NCI-H2227 (cell line): ENCODE measurements around the gene MOB1A.
"Not testable (repeated sequence)": the region's sequence is repeated elsewhere in the genome, so short reads cannot be mapped to it uniquely, and the experiment has no call there.

Experiments used
- DNase-seq: peaks from one replicate; lab custom pipeline; 2025; ENCODE audit not compliant: unreplicated experiment; lab: John Stamatoyannopoulos, UW

Gene MOB1A

DNA sequence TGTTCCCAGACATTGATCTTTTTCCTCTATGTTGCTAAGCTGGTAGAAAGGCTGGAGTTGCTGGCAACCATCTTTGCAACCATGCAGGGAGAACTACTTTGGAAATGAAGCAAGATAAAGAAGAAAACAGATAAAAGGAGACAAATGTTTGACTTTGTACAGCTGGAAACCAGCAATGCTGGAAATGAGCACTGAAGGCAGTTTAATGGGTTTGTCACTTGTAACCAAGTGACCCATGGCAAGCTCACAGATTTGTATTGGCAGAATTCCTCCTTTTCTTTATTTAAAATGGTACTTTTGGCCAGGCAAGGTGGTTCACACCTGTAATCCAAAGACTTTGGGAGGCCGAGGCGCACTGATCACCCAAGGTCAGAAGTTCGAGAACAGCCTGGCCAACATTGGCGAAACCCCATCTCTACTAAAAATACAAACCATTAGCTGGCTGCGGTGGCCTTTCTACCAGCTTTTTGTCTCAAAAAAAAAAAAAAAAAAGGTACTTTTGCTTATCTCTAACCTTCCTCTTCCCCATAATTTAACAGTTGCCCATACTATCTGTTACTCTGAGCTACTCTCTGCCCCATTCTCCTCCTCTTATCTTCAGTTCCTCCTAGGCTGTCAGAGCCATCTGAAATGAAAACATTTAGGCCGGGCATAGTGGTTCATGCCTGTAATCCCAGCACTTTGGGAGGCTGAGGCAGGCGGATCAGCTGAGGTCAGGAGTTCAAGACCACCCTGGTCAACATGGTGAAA lies 28.9 kb downstream of the MOB1A start:
- DNase-seq: no peak

GRCh38 chr2:74149247-74149525 lies 29.5 kb downstream of the MOB1A start:
- no peak for DNase-seq

DNA sequence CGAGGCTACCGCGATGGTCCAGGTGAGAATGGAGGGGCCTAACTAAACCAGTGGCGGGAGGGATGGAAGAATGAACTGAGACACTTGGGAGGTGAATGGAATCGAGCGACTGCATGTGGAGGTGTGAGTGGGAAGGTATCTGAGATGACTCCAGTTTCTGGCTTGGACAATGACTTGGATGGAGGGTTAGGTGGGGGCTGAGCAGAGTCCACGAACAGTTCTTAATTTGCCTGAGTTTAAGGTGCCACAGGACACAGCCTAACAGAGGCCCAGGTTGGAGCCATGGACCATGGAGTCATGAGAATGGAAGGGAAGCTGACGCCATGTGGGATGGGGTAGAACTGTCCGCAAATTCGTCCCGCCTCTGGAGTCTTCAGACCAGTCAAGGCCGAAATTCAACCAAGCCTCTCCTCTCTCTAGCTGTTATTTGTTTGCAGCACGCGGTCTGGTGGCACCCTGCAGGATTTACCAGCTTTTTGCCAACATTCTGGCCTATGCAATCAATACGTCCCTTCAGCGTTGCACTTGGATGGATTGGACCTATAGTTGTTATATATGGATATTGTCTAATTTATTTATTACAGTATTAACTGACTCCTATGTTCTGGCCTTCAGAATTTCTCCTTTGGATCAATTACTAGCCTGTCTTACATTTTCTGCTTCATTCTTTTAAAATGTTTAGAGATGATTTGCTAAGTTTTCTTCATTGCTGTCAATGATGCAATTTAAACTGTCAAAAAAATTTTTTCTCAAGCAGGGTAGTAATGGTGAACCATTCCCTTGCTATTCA lies 30.0 kb downstream of the MOB1A start:
- DNase-seq: peak; percentile 39

DNA sequence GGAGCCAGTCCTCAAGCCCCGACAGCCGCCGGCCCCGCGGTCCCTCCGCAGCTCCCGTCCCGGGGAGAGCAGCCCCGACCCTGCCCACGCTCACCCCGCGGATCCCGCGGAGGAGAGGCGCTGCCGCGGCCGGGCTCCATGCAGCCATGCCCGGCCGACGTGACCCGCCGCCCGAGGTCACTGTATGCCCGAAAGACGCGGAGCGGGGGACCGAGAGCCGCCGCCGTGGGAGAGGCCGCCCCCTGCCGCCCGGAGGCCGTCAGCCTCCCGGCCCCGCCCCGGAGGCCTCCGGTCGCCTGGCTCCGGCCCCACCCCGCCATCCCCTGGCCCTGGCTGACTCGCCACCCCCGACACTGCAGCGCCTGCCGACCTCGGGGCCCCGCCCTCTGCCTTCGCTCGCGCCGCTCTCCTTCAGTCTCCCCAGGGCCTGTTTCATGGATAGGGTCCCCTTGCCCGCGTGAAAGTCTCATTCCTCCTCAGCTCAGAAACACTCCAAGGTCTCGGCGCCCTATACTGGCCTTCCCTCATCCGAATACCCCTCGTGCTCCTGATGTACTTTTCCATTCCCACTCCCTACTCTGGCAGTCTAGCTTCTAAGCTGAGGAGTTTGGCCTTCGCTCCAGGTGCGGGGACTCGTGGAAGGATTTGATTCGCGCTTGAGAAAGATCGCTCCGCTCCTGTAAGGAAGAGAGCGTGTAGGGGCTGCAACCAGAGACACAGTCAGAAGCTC lies 30.8 kb downstream of the MOB1A start, which contains the start of gene BOLA3:
Gene BOLA3, minus strand, starts transcription at position 186 of the 730 bp plus-strand sequence. Its CDS starts 38 bp downstream, at position 148.
- peak; percentile 88 for DNase-seq

DNA sequence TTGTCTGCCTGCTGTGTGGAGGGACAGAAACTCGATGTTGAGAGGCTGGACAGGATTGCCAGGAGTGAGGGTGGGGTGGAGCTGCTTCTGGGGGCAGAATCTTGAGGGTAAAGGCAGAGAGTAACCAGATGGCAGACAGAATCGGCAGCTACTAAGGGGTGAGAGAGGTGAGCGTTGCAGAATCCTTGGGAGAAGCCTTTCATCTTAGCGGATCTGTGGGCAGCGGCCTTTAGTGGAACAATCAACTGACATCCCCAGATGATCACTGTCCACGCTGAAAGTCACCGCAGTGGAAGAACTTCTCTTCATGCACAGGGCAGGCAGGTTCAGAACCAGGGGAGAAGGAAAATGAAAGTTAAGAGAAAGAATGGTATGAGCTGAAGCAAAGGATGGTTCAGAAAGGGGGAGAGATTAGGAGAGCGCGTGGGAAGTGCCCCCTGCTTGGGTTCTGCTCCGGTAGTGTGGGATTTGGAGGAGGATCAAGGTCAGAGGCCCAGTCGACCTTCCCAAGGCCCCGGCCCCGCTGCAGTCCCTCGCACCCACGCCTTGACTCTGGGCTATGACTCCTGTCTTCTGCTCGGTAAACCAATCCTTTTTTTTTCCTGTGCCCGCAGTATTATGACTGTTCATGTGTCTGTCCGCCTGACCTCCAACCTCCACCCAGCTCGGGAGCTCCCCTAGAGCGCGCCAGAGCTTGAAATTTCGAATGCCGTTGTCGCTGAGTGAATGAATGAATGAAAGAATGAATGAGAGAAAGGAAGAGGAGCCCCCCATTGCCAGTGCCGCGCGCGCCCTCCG lies 31.6 kb downstream of the MOB1A start:
- DNase-seq: no peak

DNA sequence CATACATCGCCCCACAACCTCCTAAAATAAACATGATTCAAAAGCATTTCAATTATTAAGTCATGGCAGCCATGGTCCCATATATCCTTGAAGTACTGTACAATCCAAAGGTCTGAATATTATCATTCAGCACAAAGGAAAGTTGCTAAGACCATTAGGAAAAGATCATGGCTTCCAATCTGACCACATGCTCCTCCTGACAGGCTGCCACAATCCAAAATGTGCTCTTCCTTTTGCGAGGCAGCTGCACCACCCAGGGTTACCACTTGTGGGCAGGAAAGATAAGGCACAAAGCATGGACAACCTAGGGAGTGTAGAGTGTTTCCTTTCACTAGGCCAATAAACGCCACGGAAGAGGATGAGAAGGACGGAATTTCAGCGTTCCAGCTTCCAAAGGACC lies 36.3 kb downstream of the MOB1A start:
- DNase-seq: no peak

DNA sequence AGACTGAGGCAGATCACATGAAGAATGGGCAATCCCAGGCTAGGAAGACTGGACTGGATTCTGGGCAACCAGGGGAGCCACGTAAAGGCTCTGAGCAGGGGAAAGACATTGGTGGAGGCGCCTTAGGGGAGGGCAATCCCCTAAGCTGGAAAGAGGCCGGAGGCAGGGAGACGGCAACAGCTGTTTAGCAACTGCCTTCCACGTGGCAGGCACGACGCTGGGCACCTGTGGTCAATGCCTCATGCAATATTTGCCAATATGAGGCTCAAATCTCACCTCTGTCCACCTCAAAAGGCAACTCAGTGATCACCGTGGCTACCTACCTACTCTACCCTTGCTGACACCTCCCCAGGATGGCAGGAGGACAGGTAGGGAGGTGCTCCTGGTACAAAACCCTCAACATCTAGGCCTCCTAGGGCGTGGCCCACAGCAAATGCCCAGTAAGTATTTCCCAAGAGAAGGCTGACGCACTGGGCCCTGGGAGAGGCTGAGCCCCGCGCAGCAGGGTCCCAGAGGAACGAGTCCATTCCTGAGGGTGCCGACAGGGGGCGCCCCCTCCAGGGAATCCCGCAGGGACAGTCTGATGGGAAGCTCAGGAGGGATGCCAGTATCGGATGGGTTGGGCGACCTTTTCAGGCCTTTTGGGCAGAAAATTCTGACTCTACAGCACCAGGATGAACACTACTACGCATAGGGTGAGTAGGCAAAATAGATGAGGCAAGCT lies 39.9 kb downstream of the MOB1A start:
- DNase-seq: no peak

GRCh38 chr2:74137651-74138599 lies 40.8 kb downstream of the MOB1A start:
- DNase-seq: no peak

DNA sequence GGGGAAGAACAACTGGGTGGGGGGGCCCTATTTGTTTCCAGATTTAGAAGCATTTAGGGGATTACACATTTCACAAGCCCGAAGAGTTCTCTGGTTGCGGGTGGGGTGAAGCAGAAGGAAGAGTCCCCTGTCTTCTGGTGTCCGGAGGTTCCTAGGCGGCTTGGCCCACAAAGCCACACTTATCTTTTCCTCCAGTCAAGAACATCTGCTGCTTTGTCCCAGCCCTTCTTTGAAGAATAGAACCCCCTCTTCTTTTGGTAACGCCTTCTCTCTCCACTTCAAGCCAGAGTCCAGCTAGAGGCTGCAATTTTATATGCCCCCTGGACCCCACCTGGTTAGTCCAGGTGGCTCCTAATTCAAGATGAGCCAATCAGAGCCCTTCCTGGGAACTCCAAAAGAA lies 46.8 kb downstream of the MOB1A start:
- no peak for DNase-seq

- DNase-seq: no peak
Measured at GRCh38 chr2:74130211-74130995, 48.3 kb downstream of the MOB1A start.

DNA sequence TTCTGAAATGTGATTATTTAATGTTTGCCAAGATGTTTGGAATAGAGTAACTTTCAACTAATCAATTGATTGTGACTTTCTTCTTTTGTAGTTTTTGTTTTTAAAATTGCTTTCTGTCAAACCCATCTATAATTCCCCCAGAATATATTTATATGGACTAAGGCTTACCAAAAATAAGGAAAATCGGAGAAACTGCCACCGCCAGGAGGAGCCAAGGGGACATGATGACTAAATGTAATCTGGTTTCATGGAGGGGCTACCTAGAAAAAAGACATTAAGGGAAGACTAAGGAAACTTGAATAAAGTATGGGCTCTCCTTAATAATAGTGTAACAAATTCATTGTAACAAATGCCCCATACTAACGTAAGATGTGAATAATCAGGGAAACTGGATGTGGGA lies 50.5 kb downstream of the MOB1A start:
- no peak for DNase-seq

GRCh38 chr2:74123955-74124354 lies 54.7 kb downstream of the MOB1A start:
- not testable (repeated sequence) for DNase-seq

DNA sequence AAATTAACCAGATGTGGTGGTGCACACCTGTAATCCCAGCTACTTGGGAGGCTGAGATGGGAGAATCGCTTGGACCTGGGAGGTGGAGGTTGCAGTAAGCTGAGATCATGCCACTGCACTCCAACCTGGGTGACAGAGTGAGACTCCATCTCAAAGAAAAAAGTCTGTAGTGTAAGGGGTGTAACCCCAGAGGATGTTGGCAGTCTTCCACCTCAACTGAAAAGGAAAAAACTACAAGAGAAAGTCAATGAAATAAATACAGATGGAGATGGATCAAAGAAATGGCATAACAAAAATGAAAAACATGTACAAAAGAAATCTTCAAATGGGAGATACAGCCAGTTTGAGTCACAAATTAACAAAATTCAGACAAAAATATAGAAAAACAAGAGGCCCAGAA lies 56.8 kb downstream of the MOB1A start:
- not testable (repeated sequence) for DNase-seq

GRCh38 chr2:74119912-74120825 lies 58.5 kb downstream of the MOB1A start:
- DNase-seq: peak; percentile 90

GRCh38 chr2:74119339-74119738 lies 59.3 kb downstream of the MOB1A start:
- DNase-seq: no peak

DNA sequence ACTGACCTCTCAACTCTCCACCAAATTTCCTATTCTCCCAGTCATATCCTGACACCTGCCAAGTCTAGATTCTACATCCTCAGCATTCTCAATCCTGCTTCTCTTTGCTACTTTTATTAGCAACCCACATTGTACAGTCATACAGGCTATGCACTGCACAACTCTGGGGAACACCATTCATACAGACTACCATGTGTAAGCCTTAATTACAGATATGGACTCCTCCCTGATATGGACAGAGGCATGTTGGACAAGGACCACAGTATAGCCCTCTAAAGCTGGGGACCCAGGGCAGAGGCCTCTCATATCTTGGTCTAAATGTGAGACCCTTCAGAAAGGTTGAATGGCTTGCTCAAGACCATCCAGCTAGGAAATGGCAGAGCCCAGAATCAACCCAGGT lies 67.3 kb downstream of the MOB1A start:
- DNase-seq: no peak

DNA sequence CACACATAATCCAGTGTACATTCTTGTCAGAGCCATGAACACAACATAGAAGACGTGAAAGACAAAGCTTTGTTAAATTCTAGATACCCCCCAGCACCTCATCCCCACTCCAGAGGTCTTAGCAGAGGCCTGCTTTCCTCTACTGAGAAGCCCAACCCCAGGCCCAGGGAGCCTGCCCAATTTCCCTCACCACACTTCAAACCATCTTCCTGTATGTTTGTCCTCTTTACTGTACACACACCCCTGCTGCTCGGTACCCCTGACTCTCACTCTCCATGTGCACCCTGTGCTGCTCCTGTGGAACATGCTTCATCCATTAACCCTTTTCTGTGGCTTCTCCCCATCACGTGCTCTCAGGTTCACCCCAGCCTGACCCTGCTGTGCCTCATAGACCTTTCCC lies 68.1 kb downstream of the MOB1A start:
- DNase-seq: no peak
